ENCODE measurements around the gene GAB2. TPM values are rescaled to one million over a fixed set of nuclear protein-coding genes. Genes with fewer than 3 reads are reported as not detected.

GAB2 gene
- total RNA-seq, 6 experiments from 2014 or later: 3.8 to 10.2 (median 4.5) TPM

DNA sequence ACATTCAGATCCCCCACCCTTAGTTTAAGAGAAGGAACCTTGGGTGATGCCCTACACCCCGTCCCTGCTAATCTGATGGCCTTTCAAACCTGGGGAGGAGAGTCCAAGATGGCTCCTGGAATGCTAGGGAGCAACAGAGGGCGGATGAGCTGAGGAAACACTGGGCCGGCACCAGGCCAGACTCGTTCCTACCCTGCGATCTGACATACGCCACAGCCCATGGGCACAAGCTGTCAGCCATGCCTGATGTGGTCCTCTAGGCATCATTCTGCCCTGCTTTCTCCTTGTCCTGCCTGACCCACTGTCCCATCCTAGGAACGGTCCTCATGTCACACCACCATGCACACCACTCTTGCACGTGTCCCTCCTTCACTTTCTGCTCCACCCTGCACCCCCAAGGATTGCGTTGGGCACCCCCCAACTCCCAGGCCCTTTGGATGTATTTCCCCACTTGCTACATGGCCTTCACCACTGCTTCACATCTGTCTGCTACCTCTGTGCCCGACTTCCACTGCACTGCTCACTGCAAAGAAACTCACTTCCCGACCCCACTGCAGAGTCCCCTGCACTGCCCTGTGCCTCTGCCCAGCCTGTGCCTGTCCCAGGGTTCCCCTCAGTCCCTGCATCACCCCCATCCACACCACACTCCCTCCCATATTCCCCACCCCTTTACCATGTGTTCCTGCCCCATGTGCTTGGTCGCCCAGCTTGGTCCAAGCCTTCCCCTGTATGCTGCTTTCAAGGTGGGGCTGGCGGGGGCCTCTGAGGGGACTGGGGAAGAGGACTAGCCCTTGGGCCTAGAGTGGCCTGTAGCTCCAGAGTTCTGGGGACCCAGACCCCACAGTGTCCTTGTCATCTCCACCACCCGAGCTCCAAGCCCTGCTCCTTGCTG is 199.7 kb downstream of the GAB2 start:
- 95% methylated on average over 8 of the region's 14 CpGs for WGBS (ENCODE audit: insufficient coverage, low coverage, low lambda C conversion rate, missing lambda C conversion rate)
- no peaks in the 10 kb centered on the region for H3K9me3 ChIP-seq
- peaks cover 0 to 20% (median 3%) of the 10 kb centered on the region in 4 donors for H3K36me3 ChIP-seq
- TF ChIP-seq POLR2A (IDR thresholded peaks at IDR 0.05): no peak
- TF ChIP-seq, protein P1, sequence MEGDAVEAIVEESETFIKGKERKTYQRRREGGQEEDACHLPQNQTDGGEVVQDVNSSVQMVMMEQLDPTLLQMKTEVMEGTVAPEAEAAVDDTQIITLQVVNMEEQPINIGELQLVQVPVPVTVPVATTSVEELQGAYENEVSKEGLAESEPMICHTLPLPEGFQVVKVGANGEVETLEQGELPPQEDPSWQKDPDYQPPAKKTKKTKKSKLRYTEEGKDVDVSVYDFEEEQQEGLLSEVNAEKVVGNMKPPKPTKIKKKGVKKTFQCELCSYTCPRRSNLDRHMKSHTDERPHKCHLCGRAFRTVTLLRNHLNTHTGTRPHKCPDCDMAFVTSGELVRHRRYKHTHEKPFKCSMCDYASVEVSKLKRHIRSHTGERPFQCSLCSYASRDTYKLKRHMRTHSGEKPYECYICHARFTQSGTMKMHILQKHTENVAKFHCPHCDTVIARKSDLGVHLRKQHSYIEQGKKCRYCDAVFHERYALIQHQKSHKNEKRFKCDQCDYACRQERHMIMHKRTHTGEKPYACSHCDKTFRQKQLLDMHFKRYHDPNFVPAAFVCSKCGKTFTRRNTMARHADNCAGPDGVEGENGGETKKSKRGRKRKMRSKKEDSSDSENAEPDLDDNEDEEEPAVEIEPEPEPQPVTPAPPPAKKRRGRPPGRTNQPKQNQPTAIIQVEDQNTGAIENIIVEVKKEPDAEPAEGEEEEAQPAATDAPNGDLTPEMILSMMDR (IDR thresholded peaks at IDR 0.05): no peak
- H3K4me3 ChIP-seq: no peak overlapping the region
- no peaks in the 10 kb centered on the region for H3K27me3 ChIP-seq
- intact Hi-C loops (cut with DNase I): no loop called here
- ATAC-seq (no peak), DNase-seq (peak in 1 of 3 donors; percentile 33)
- H3K4me1 ChIP-seq: no peaks in the 10 kb centered on the region
- no peak overlapping the region for H3K27ac ChIP-seq

DNA sequence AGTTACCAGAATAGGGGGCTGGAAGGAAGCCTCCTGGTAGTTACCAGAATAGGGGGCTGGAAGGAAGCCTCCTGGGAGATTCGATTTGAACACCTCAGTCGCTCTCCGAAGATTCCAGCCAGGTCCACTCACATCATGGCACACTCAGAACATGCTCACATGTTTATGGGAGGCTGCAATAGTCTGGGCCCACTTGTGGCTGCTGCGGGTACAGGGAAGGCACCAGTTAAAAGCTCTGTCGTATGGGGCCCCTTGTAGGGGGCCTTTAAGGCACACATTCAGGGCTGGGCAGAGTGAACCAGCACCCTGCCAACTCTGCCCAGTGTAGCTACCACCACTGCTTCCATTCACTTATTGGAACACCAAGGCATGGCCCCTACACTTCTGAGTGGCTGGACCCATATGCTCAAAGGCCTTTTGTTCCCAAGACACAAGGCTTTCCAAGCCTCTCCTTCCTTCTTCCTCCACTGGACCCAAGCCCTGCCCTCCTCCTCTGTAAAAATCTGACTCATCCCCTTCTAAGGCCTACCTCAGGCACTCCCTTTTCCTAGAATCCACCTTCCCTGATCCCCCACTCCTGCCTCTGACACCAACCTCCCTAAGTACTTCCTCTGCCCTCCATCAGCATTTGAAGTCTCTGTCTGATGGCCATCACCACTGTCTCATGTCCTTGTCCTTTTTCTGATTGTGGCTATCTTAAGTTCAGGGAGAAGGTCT is 200.9 kb downstream of the GAB2 start:
- intact Hi-C loops (cut with DNase I): no loop called here
- TF ChIP-seq POLR2A (IDR thresholded peaks at IDR 0.05): no peak
- TF ChIP-seq, protein P1 (IDR thresholded peaks at IDR 0.05): no peak
- peak in 1 of 3 donors; percentile 33 for DNase-seq
- Histone ChIP-seq H3K27me3 (no peaks in the 10 kb centered on the region), H3K4me1 (no peaks in the 10 kb centered on the region), H3K4me3 (no peak overlapping the region), H3K36me3 (peaks cover 0 to 20% (median 3%) of the 10 kb centered on the region in 4 donors), H3K9me3 (no peaks in the 10 kb centered on the region), H3K27ac (no peak overlapping the region)
- 80% methylated on average over 1 of the region's 5 CpGs for WGBS (ENCODE audit: insufficient coverage, low coverage, low lambda C conversion rate, missing lambda C conversion rate)
- ATAC-seq: no peak

DNA sequence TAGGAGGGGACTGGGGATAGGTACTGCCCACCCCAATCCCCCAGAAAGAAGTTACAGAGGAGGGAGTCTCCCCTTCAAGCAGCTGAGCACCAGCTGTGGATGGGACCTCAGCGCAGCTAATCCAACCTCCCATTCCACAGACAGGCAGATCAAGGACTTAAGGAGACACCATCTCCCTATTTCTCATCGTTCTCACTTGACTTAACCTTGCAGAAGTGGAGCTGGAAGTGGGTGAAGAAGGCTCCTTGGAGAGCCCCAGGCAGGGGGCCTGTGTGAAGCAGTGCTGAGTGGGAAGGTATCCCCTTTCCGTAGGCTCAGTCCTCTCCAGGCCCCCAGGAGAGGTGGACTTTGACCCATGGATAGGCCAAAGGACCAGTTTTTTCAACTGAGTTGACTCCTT is 201.6 kb downstream of the GAB2 start:
- DNase-seq (peak in 1 of 3 donors; percentile 23), ATAC-seq (no peak)
- peaks cover 0 to 19% (median 3%) of the 10 kb centered on the region in 4 donors for H3K36me3 ChIP-seq
- H3K27me3 ChIP-seq: no peaks in the 10 kb centered on the region
- no peak for TF ChIP-seq POLR2A (IDR thresholded peaks at IDR 0.05)
- TF ChIP-seq, protein P1 (IDR thresholded peaks at IDR 0.05): no peak
- H3K4me3 ChIP-seq: no peak overlapping the region
- H3K27ac ChIP-seq: no peak overlapping the region
- no peaks in the 10 kb centered on the region for H3K9me3 ChIP-seq
- no peaks in the 10 kb centered on the region for H3K4me1 ChIP-seq
- WGBS (ENCODE audit: insufficient coverage, low coverage, low lambda C conversion rate, missing lambda C conversion rate): 95% methylated on average over 2 of the region's 3 CpGs
- intact Hi-C loops (cut with DNase I): no loop called here

DNA sequence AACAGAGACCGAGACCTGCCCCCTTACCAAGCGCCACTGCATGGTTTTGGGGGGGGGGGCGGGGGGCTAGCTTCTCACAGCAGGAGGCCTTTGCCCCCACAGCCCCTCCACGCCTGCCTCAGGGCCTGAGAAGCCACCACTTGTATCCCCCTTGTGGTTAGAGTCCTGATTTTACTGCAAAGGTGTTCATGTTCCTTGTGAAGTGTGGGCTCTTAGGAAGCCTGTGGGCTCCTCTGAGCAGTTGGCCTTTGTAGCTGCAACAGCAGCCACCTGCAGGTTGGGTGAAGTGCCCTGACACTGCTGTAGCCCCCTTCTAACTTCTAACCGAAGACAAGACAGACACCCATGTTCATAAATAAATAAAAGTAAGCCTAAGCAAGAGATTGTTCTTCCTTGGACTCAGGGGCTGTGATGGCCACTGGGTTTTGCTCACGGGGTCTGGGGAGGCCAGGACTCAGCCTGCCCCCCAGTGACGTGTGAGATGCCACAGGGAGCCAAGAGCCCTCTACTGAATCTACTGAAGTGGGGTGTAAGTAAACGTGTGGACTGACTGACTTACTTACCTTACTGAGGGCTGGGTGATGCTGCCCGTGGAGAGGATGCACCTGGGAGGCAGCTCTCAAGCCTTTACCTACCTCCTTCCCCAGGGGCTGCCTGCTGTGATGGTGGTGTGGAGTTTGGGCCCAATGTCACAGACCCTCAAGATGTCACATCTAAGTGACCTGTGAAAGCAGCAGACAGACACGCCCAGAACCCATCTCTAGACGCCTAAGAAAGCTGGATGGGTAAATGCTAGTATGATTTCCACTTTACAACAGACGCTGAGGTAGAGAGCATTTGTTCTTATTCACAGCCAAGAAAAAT is 203.1 kb downstream of the GAB2 start:
- TF ChIP-seq, protein P1 (IDR thresholded peaks at IDR 0.05): no peak
- TF ChIP-seq POLR2A (IDR thresholded peaks at IDR 0.05): no peak
- WGBS (ENCODE audit: insufficient coverage, low coverage, low lambda C conversion rate, missing lambda C conversion rate): 78% methylated on average over 5 of the region's 12 CpGs

More for the DNA sequence above, 203.1 kb downstream of the GAB2 start:
- Histone ChIP-seq H3K4me3 (no peak overlapping the region), H3K27ac (no peak overlapping the region), H3K36me3 (peaks cover 0 to 23% (median 8%) of the 10 kb centered on the region in 4 donors), H3K27me3 (no peaks in the 10 kb centered on the region), H3K9me3 (no peaks in the 10 kb centered on the region), H3K4me1 (no peaks in the 10 kb centered on the region)
- DNase-seq: peak in 1 of 3 donors; percentile 23
- ATAC-seq: no peak
- intact Hi-C loops (cut with DNase I): no loop called here
